Activated effector memory CD4-positive, alpha-beta T cell treated with Interleukin-2 at 50 U/mL for 16 hours (primary cell): ENCODE measurements around the gene PBX1.

ENCODE experiments used
- DNase-seq: peaks from one replicate; pipeline ENCODE4 v3.0.0-alpha.2; 2020

Gene PBX1

DNA sequence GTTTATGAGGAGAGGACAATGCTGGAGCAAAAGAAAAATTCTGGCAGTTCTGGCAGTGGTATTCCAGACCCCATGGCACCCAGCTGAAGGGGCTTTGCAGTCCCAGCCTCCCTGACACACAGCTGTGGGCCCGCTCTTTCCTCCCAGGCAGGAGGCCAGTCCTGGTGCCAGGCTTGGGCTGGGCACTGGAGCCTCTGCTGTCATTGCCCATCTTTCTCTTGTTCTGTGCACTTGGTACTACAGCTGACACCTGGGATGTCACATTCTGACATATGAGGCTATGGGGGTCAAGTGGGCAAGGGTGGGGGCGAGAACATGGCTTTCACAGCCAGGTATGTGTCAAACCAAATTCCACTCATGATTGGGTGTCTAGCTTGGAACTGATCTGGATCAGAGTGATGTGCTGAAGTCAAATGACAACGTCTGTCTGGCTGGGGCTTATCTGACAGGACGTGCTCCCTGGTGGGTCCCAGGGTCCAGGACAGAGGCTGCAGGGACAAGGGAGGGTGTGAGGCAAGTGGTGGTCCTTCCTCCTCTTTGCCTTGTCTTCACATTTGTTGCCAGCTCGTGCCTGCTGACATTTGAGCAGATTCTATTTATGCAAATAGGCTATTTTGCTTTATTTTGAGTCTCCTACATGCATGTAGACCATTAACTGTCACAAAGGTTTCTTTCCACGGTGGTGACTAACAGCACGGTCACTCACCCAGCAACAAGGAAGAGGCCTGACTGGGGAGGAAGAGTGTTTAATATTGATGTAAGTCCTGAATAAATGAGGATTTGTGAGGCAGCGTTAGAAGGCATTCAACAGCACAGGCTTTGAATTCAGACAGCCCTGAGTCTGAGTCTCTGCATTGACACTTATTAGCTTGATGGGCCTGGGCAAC lies 336.3 kb downstream of the PBX1 start:
- no peak for DNase-seq

DNA sequence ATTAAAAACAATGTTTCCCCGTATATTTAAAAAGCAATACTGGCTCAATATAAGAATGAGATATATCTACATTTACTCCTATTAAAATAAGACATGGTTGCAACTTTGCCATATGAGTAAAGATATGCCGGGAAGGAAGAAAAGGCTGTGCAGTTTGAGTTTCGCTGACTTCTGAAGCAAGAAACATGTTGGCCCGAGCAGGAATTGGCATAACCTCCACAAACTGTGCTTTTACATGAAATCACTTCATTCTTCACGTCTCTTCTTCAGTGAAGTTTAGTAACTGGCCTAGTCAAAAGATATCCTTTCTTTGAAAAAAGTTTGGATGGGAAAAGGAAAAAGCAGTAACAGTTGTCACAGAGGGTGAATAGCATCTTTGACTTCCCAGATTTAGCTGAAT lies 342.0 kb downstream of the PBX1 start:
- DNase-seq = no peak
